Medulla oblongata (tissue), 1 donor: Measurements from ENCODE around the gene PANK1.
"Not testable (repeated sequence)": the region's sequence is repeated elsewhere in the genome, so short reads cannot be mapped to it uniquely, and the experiment has no call there.

Experiments
- DNase-seq: peaks from one replicate; pipeline ENCODE4 v3.0.0-alpha.2; 2015; ENCODE audit errors: extremely low spot score

Gene PANK1

GRCh38 chr10:89567576-89568245 lies 77.3 kb downstream of the PANK1 start:
- no peak for DNase-seq

- DNase-seq, result no peak
Observed at GRCh38 chr10:89566992-89567391, 78.0 kb downstream of the PANK1 start.

- no peak for DNase-seq
Observed at GRCh38 chr10:89566095-89566950, 78.7 kb downstream of the PANK1 start.

GRCh38 chr10:89565180-89565579 lies 79.9 kb downstream of the PANK1 start:
- no peak for DNase-seq

GRCh38 chr10:89563861-89564478 lies 81.1 kb downstream of the PANK1 start:
- peak; percentile 68 for DNase-seq

GRCh38 chr10:89563311-89563710 lies 81.7 kb downstream of the PANK1 start:
- no peak for DNase-seq

GRCh38 chr10:89556600-89556999 lies 88.4 kb downstream of the PANK1 start:
- DNase-seq, result no peak

- no peak for DNase-seq
Observed at GRCh38 chr10:89555688-89556445, 89.2 kb downstream of the PANK1 start.

GRCh38 chr10:89554433-89554832 lies 90.6 kb downstream of the PANK1 start:
- DNase-seq, result no peak

GRCh38 chr10:89553064-89553734 lies 91.8 kb downstream of the PANK1 start:
- DNase-seq, result no peak

- no peak for DNase-seq
Observed at GRCh38 chr10:89552213-89552612, 92.8 kb downstream of the PANK1 start.

GRCh38 chr10:89550509-89550908 lies 94.5 kb downstream of the PANK1 start:
- no peak for DNase-seq

- no peak for DNase-seq
Observed at GRCh38 chr10:89549510-89549909, 95.5 kb downstream of the PANK1 start.

- no peak for DNase-seq
Observed at GRCh38 chr10:89548673-89549072, 96.4 kb downstream of the PANK1 start.

- no peak for DNase-seq
Observed at GRCh38 chr10:89547853-89548513, 97.1 kb downstream of the PANK1 start.

- DNase-seq, result not testable (repeated sequence)
Observed at GRCh38 chr10:89546651-89547050, 98.4 kb downstream of the PANK1 start.

GRCh38 chr10:89543841-89544240 lies 101.2 kb downstream of the PANK1 start:
- no peak for DNase-seq

- no peak for DNase-seq
Observed at GRCh38 chr10:89540420-89540949, 104.6 kb downstream of the PANK1 start.

GRCh38 chr10:89537364-89537763 lies 107.7 kb downstream of the PANK1 start:
- no peak for DNase-seq

- no peak for DNase-seq
Observed at GRCh38 chr10:89536013-89536354, 109.1 kb downstream of the PANK1 start.
